HepG2 (cell line): ENCODE measurements around the gene CDH23. TPM values are rescaled to one million over a fixed set of nuclear protein-coding genes. Genes with fewer than 3 reads are reported as not detected.

Experiments used
- ATAC-seq: fragments of 200-7000 bp; cut with Tn5 transposase; 3 replicates; pipeline ENCODE4 v1.9.1; 2020; ENCODE audit warnings: mild to moderate bottlenecking, moderate library complexity
- BruUV-seq: library from RNA; stranded (reverse); fragments of 400-500 nt; replicated peaks from 2 replicates; lab custom pipeline; 2021; lab: Mats Ljungman, UMichigan
- CTCF ChIA-PET: fragments of 300-600 bp; formaldehyde crosslinking; extraction: SDS; loops from one replicate; lab custom pipeline; 2021; ENCODE audit warnings: low total read pairs, inconsistent platforms, low intra/inter-chr PET ratio; lab: Yijun Ruan, JAX
- POLR2A ChIA-PET: fragments of 350-600 bp; sonication (Branson Sonifier 250); formaldehyde crosslinking; loops from one replicate; lab custom pipeline; 2020; ENCODE audit warnings: antibody characterized with exemption, inconsistent platforms; lab: Yijun Ruan, JAX
- DNase-seq: peaks from one replicate; pipeline ENCODE4 v3.0.0-alpha.2; 2015; ENCODE audit warnings: low spot score
- FAIRE-seq: peaks from 3 replicates; lab custom pipeline; 2011; peaks lifted over from hg19 to GRCh38; lab: Jason Lieb, UNC
- H2AFZ ChIP-seq: one replicate; pipeline ENCODE4 v1.6.1; 2011; ENCODE audit warnings: low read length, inconsistent platforms
- H3K27ac ChIP-seq: fragments of 300-600 bp; 3 replicates; pipeline ENCODE4 v1.8.0; 2011; ENCODE audit warnings: mixed run types, mild to moderate bottlenecking, mixed read lengths, low read length, inconsistent platforms; ENCODE audit not compliant: insufficient read depth; ENCODE audit errors: extremely low read length
- H3K27me3 ChIP-seq, 2 experiments: fragments of 200-600 bp in 1 of 2; 2 replicates in 1 of 2; 3 replicates in 1 of 2; pipeline versions ENCODE4 v1.6.0 to v1.8.0; 2011; ENCODE audit warnings: low read length in 2 of 2, mild to moderate bottlenecking in 2 of 2, moderate library complexity in 2 of 2, inconsistent platforms in 1 of 2; ENCODE audit not compliant: insufficient read depth in 2 of 2, control insufficient read depth in 1 of 2
- H3K36me3 ChIP-seq, 2 experiments: fragments of 200-600 bp in 1 of 2; replicated peaks in 1 of 2; 2 replicates in 1 of 2; 3 replicates in 1 of 2; pipeline versions ENCODE4 v1.5.1 to v1.8.0; 2011; ENCODE audit warnings: low read length in 2 of 2, inconsistent platforms in 1 of 2; ENCODE audit not compliant: insufficient read depth in 2 of 2, control insufficient read depth in 1 of 2
- H3K4me1 ChIP-seq: 2 replicates; pipeline ENCODE4 v1.5.1; 2012; ENCODE audit warnings: low read length, inconsistent platforms; ENCODE audit not compliant: insufficient read depth
- H3K4me2 ChIP-seq: 2 replicates; pipeline ENCODE4 v1.6.0; 2011; ENCODE audit warnings: low read depth, low read length, inconsistent platforms
- H3K4me3 ChIP-seq, 3 experiments: fragments of 200-600 bp in 1 of 3; sonication (generic), shearing (Covaris generic) in 1 of 3; replicated peaks in 1 of 3; 2 replicates each; pipeline ENCODE4 v1.5.1; 2011 to 2016; ENCODE audit warnings: low read length in 3 of 3, inconsistent platforms in 2 of 3, low read depth in 2 of 3, mild to moderate bottlenecking in 2 of 3, control low read depth in 1 of 3, mixed read lengths in 1 of 3; ENCODE audit not compliant: insufficient read depth in 1 of 3
- H3K79me2 ChIP-seq: one replicate; pipeline ENCODE4 v1.6.1; 2011; ENCODE audit warnings: low read length, inconsistent platforms; ENCODE audit not compliant: insufficient read depth
- H3K9ac ChIP-seq: 2 replicates; pipeline ENCODE4 v1.6.0; 2011; ENCODE audit warnings: mild to moderate bottlenecking, low read depth, low read length, inconsistent platforms; ENCODE audit not compliant: insufficient read depth
- H3K9me3 ChIP-seq: 2 replicates; pipeline ENCODE4 v1.5.1; 2012; ENCODE audit warnings: mild to moderate bottlenecking, low read length
- H4K20me1 ChIP-seq: 2 replicates; pipeline ENCODE4 v1.6.0; 2011; ENCODE audit warnings: inconsistent platforms, mild to moderate bottlenecking, low read length, moderate library complexity; ENCODE audit not compliant: insufficient read depth
- GFI1 ChIP-seq: sonication (generic); formaldehyde crosslinking; IDR thresholded peaks from 2 replicates; pipeline ENCODE4 v1.5.0; 2020; ENCODE audit warnings: missing genetic modification reagents, mild to moderate bottlenecking, borderline replicate concordance
- REXO4 ChIP-seq: sonication (generic); formaldehyde crosslinking; IDR thresholded peaks from 2 replicates; pipeline ENCODE4 v1.8.0; 2022; ENCODE audit warnings: missing genetic modification reagents, mild to moderate bottlenecking, borderline replicate concordance
- TCF12 ChIP-seq, 2 experiments: fragments of 450-650 bp in 1 of 2; sonication (generic) in 1 of 2; formaldehyde crosslinking in 1 of 2; IDR thresholded peaks; 2 replicates each; pipeline versions ENCODE4 v1.6.1 to v1.8.0; 2017 to 2022; ENCODE audit warnings: antibody characterized with exemption in 1 of 2, mild to moderate bottlenecking in 1 of 2, missing genetic modification reagents in 1 of 2, moderate library complexity in 1 of 2
- ZNF20 ChIP-seq: sonication (generic); formaldehyde crosslinking; IDR thresholded peaks from 2 replicates; pipeline ENCODE4 v1.4.0; 2020; ENCODE audit warnings: mild to moderate bottlenecking, moderate library complexity, missing genetic modification reagents
- ZNF256 ChIP-seq: sonication (generic); formaldehyde crosslinking; conservative IDR thresholded peaks from 2 replicates; pipeline ENCODE4 v1.4.0; 2020; ENCODE audit warnings: missing genetic modification reagents
- ZNF451 ChIP-seq: sonication (generic); formaldehyde crosslinking; IDR thresholded peaks from 2 replicates; pipeline ENCODE4 v1.5.0; 2020; ENCODE audit warnings: mild to moderate bottlenecking, missing genetic modification reagents
- ZNF552 ChIP-seq: sonication (generic); formaldehyde crosslinking; IDR thresholded peaks from 2 replicates; pipeline ENCODE4 v1.9.0; 2022; ENCODE audit warnings: missing genetic modification reagents, mild to moderate bottlenecking, borderline replicate concordance
- ZNF790 ChIP-seq: sonication (generic); formaldehyde crosslinking; IDR thresholded peaks from 2 replicates; pipeline ENCODE4 v1.8.0; 2022; ENCODE audit warnings: missing genetic modification reagents, mild to moderate bottlenecking, borderline replicate concordance
- in situ Hi-C: cut with HindIII; loops from 2 replicates; pipeline ENCODE4 v1.10.0; 2017; ENCODE audit warnings: low pct_unique_long_range_greater_than_20kb; ENCODE audit not compliant: extremely low pct_ligation_motif_present
- intact Hi-C: fragments of 100-400 bp; cut with micrococcal nuclease; formaldehyde crosslinking; loops from one replicate; pipeline ENCODE4 v1.10.0; 2022; ENCODE audit not compliant: unreplicated experiment
- polyA plus RNA-seq, 8 experiments: library from polyadenylated mRNA; depleted of rRNA in 3 of 8; stranded (reverse) in 7 of 8; unstranded in 1 of 8; fragments of >200 nt; fragmentation: Illumina TruSeq in 4 of 8; extraction: Trizol in 4 of 8; gene quantifications; 2 replicates each; pipeline versions ENCODE4 v1.2.1 to v1.2.3, GENCODE V29; 2011 to 2016; ENCODE audit warnings: low read depth in 4 of 8, missing spikeins in 1 of 8, mixed read lengths in 1 of 8; ENCODE audit not compliant: insufficient read depth in 1 of 8
- total RNA-seq, 5 experiments: library from RNA; depleted of rRNA; stranded (reverse); fragments of >200 nt; fragmentation: Illumina TruSeq; extraction: Trizol; gene quantifications; 2 replicates each; pipeline ENCODE4 v1.2.3, GENCODE V29; 2016; ENCODE audit warnings: low read depth in 1 of 5
- TF ChIP-seq, protein P1 (sequence below): sonication (generic); formaldehyde crosslinking; IDR thresholded peaks from 2 replicates; pipeline ENCODE4 v1.5.1; 2020; ENCODE audit warnings: mild to moderate bottlenecking, missing genetic modification reagents, borderline replicate concordance
- TF ChIP-seq, protein P2 (sequence below): sonication (generic); formaldehyde crosslinking; IDR thresholded peaks from 2 replicates; pipeline ENCODE4 v1.9.0; 2022; ENCODE audit warnings: low read depth, missing genetic modification reagents
- TF ChIP-seq, protein P3 (sequence below): IDR thresholded peaks from 2 replicates; pipeline ENCODE4 v1.6.1; 2016; ENCODE audit warnings: missing biosample characterization, missing genetic modification reagents, low read depth

The CDH23 gene
- total and polyA plus RNA-seq, 2 of the 13 experiments (the other 11 are each of a cell fraction or from before 2014, with no cell fraction given): 0.13 TPM; not detected in 1

DNA sequence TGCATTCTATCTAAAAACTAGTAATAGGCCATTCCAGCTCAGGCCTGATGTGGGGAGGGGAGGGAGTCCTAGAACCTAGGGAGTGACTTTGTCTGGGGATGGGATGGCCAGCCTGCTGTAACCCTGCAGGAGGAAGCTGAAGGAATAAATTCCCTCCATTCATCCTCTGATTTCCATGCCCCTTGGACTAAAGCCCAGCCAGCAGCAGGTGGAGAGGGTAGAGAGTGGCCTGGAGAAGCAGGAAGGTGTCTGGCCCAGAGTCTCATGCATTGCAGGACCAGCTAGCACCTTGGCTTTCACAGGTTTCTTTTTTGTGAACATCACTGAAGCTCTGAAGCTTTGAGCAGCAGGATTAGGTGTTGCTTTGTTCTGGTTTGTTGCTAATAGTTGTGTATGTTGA lies 32.8 kb upstream of the CDH23 start:
- FAIRE-seq (no peak), ATAC-seq (no peak), DNase-seq (no peak)
- Histone ChIP-seq H3K4me1 (peaks cover 9% of the 10 kb centered on the region), H4K20me1 (no peaks in the 10 kb centered on the region), H3K4me2 (no peak overlapping the region), H3K36me3 (peaks cover 13 to 21% of the 10 kb centered on the region in 2 experiments; a peak in 4 of 5 replicates), H3K27me3 (no peaks in the 10 kb centered on the region), H3K9me3 (no peaks in the 10 kb centered on the region), H3K27ac (no peak overlapping the region), H3K4me3 (no peak overlapping the region), H3K79me2 (no peaks in the 10 kb centered on the region), H3K9ac (no peak overlapping the region), H2AFZ (no peak overlapping the region)
- no TSS peak for BruUV-seq
- in situ Hi-C loops: no loop called here
- intact Hi-C loops: no loop called here
- ChIA-PET CTCF (no interaction called here), POLR2A (interaction anchor here (1.3 kb wide), 1 partner anchor 13 kb away, joined by 4 read pairs; no protein-coding TSS in a partner anchor)
- TF ChIP-seq ZNF451 (CRISPR knock-in tag) (no peak), ZNF790 (CRISPR knock-in tag) (no peak), ZNF20 (CRISPR knock-in tag) (no peak), GFI1 (no peak), ZNF256 (CRISPR knock-in tag) (no peak), ZNF552 (CRISPR knock-in tag) (no peak), REXO4 (no peak), TCF12 (IDR thresholded peaks at IDR 0.05) (no peak), TCF12 (CRISPR knock-in tag; IDR thresholded peaks at IDR 0.05) (no peak)
- TF ChIP-seq, protein P1, sequence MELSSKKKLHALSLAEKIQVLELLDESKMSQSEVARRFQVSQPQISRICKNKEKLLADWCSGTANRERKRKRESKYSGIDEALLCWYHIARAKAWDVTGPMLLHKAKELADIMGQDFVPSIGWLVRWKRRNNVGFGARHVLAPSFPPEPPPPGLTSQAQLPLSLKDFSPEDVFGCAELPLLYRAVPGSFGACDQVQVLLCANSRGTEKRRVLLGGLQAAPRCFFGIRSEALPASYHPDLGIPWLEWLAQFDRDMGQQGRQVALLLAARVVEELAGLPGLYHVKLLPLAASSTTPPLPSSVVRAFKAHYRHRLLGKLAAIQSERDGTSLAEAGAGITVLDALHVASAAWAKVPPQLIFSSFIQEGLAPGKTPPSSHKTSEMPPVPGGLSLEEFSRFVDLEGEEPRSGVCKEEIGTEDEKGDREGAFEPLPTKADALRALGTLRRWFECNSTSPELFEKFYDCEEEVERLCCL (CRISPR knock-in tag): no peak
- TF ChIP-seq, protein P2, sequence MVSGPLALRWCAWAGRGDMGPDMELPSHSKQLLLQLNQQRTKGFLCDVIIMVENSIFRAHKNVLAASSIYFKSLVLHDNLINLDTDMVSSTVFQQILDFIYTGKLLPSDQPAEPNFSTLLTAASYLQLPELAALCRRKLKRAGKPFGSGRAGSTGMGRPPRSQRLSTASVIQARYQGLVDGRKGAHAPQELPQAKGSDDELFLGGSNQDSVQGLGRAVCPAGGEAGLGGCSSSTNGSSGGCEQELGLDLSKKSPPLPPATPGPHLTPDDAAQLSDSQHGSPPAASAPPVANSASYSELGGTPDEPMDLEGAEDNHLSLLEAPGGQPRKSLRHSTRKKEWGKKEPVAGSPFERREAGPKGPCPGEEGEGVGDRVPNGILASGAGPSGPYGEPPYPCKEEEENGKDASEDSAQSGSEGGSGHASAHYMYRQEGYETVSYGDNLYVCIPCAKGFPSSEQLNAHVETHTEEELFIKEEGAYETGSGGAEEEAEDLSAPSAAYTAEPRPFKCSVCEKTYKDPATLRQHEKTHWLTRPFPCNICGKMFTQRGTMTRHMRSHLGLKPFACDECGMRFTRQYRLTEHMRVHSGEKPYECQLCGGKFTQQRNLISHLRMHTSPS (CRISPR knock-in tag): no peak
- TF ChIP-seq, protein P3, sequence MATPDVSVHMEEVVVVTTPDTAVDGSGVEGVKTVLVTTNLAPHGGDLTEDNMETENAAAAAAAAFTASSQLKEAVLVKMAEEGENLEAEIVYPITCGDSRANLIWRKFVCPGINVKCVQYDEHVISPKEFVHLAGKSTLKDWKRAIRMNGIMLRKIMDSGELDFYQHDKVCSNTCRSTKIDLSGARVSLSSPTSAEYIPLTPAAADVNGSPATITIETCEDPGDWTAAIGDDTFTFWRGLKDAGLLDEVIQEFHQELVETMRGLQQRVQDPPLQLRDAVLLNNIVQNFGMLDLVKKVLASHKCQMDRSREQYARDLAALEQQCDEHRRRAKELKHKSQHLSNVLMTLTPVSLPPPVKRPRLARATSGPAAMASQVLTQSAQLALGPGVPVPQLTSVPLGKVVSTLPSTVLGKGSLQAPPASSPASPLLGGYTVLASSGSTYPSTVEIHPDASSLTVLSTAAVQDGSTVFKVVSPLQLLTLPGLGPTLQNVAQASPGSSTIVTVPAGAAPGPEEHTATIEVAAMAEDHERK (CRISPR knock-in tag): no peak
